K562 (cell line): ENCODE results near the gene TRABD2B.

Experiments used
- BCLAF1 ChIP-seq, 2 experiments: fragments of 450-650 bp in 1 of 2; IDR thresholded peaks; 2 replicates each; pipeline ENCODE4 v1.6.1; 2011 to 2017; ENCODE audit warnings: low read depth in 2 of 2, antibody characterized with exemption in 1 of 2, borderline replicate concordance in 1 of 2, low read length in 1 of 2, mild to moderate bottlenecking in 1 of 2, mixed read lengths in 1 of 2; ENCODE audit not compliant: control insufficient read depth in 1 of 2
- DPF2 ChIP-seq: fragments of 450-650 bp; IDR thresholded peaks from 2 replicates; pipeline ENCODE4 v1.6.1; 2016
- HBP1 ChIP-seq: fragments of 450-650 bp; formaldehyde crosslinking; IDR thresholded peaks from 2 replicates; pipeline ENCODE4 v1.4.0; 2022; ENCODE audit warnings: missing genetic modification characterization
- NBN ChIP-seq: fragments of 450-650 bp; IDR thresholded peaks from 2 replicates; pipeline ENCODE4 v1.6.1; 2016; ENCODE audit warnings: low read depth, mild to moderate bottlenecking
- PHF8 ChIP-seq: fragments of 200-600 bp; sonication (generic); IDR thresholded peaks from 2 replicates; pipeline ENCODE4 v1.6.1; 2012; ENCODE audit warnings: mixed run types, mild to moderate bottlenecking, inconsistent platforms, low read length, moderate library complexity, borderline replicate concordance
- RBM22 ChIP-seq: fragments of 200-400 bp; formaldehyde crosslinking; IDR thresholded peaks from 2 replicates; pipeline ENCODE4 v1.6.1; 2018; ENCODE audit warnings: low read length, low read depth; ENCODE audit not compliant: poor library complexity, severe bottlenecking
- SRF ChIP-seq, 2 experiments: fragments of 250-450, 450-650 bp in 1 of 2; sonication (Bioruptor Pico) in 1 of 2; sonication (generic) in 1 of 2; formaldehyde crosslinking; IDR thresholded peaks; 2 replicates each; pipeline versions ENCODE4 v1.5.0 to v1.5.1; 2020 to 2022; ENCODE audit warnings: mild to moderate bottlenecking in 1 of 2, missing genetic modification reagents in 1 of 2
- TARDBP ChIP-seq: fragments of 450-650 bp; IDR thresholded peaks from 2 replicates; pipeline ENCODE4 v1.6.1; 2016
- TGIF2 ChIP-seq: sonication (generic); formaldehyde crosslinking; IDR thresholded peaks from 2 replicates; pipeline ENCODE4 v1.8.1; 2022; ENCODE audit warnings: mild to moderate bottlenecking, missing genetic modification reagents, moderate library complexity
- TF ChIP-seq, protein P1 (sequence below), 3 experiments: IDR thresholded peaks in 2 of 3; conservative IDR thresholded peaks in 1 of 3; 2 replicates each; pipeline ENCODE4 v1.5.1; 2011 to 2012; ENCODE audit warnings: low read length in 3 of 3, mild to moderate bottlenecking in 3 of 3, control low read depth in 2 of 3, improper control_type of control experiment in 1 of 3, inconsistent platforms in 1 of 3, low read depth in 1 of 3, mixed read lengths in 1 of 3, moderate library complexity in 1 of 3; ENCODE audit not compliant: insufficient read depth in 2 of 3

DNA sequence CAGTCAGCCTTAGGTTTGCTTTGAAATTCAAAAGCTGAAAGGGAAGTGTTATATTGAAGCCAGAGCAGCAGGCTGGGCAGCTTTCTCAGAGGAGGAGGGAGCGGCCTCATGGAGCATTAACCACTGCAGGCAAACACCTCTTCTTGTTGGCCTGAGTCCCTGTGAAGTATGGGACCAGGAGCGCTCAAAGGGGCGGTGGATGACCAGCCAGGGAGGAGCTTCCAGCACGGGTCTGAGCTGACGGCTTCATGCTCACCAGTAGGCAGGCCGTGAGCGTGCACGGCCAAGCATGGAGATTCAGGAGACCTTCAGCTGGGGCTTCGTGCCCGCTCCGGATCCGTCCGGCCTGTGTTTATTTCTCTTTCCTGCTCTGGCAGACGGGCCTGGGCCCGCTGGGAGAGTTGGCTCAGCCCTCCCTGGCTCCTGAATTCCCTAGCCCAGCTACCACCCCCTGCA lies 245.2 kb downstream of the TRABD2B start:
- TF ChIP-seq RBM22 (no peak), NBN (no peak), SRF (CRISPR knock-in tag; IDR thresholded peaks at IDR 0.05) (no peak), PHF8 (no peak), TGIF2 (CRISPR knock-in tag) (no peak), TARDBP (no peak), HBP1 (no peak), DPF2 (no peak), BCLAF1 (IDR thresholded peaks at IDR 0.05; ENCODE audit: borderline replicate concordance in 1 of 2, control insufficient read depth in 1 of 2, low read depth in 2 of 2, low read length in 1 of 2) (no peak)
- TF ChIP-seq, protein P1, sequence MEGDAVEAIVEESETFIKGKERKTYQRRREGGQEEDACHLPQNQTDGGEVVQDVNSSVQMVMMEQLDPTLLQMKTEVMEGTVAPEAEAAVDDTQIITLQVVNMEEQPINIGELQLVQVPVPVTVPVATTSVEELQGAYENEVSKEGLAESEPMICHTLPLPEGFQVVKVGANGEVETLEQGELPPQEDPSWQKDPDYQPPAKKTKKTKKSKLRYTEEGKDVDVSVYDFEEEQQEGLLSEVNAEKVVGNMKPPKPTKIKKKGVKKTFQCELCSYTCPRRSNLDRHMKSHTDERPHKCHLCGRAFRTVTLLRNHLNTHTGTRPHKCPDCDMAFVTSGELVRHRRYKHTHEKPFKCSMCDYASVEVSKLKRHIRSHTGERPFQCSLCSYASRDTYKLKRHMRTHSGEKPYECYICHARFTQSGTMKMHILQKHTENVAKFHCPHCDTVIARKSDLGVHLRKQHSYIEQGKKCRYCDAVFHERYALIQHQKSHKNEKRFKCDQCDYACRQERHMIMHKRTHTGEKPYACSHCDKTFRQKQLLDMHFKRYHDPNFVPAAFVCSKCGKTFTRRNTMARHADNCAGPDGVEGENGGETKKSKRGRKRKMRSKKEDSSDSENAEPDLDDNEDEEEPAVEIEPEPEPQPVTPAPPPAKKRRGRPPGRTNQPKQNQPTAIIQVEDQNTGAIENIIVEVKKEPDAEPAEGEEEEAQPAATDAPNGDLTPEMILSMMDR (IDR thresholded peaks at IDR 0.05 in 2 of 3, conservative IDR thresholded peaks at IDR 0.05 in 1 of 3; ENCODE audit: insufficient read depth in 2 of 3, low read depth in 1 of 3, low read length in 3 of 3) = no peak
